Adrenal gland (tissue), 5 donors: ENCODE data around the gene TPCN1.

Experiments
- POLR2A ChIP-seq, 2 donors: fragments of 450-650 bp; IDR thresholded peaks; one replicate each; pipeline ENCODE4 v1.6.1; 2017; ENCODE audit warnings: antibody characterized with exemption in 2 of 2, mild to moderate bottlenecking in 2 of 2, moderate library complexity in 1 of 2
- TF ChIP-seq, protein P1 (sequence below), 6 experiments: fragments of 450-650 bp in 4 of 6; fragments of 200-600 bp in 2 of 6; sonication (generic) in 1 of 6; IDR thresholded peaks; 1 replicate in 5 of 6; 2 replicates in 1 of 6; pipeline versions ENCODE4 v1.5.1 to v1.8.0; 2016 to 2021; ENCODE audit warnings: antibody characterized with exemption in 6 of 6, mild to moderate bottlenecking in 2 of 6, moderate library complexity in 1 of 6
- donor health status: DM: no; HTN: no; CAD: no.

DNA sequence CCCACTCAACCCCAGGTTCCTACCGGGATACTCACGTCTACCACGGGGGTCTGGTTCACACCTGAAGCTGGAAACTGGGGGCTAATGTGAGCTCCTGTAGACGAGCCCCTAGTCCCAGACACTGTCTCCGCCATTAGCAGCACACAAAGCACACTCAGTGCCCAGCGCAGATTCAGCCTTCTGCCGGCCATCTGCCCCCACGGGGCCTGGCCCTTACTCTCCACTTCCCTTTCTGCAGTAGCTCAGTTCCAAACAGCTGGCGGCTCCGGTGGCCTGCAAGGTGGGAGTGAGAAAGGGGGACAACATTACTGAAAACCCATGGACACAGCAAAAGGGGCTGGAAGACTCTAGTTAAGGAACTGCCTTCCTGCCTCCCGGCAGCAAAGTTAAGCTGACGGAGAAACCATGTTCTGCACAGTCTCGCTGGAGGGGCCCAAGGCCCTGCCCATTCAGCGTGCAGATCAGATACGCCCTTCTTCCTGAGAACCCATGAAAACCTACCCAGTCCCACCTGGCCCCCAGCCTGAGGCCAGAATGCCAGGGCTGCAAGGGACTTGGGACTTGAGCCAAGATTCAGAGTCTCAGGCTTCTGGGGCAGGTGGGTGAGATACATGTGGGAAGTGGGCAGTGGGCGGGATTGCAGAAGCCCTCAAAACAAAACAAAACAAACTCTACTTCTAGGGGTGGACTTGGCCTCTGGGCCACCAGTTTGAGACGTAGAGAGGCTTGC lies 111.6 kb downstream of the TPCN1 start:
- TF ChIP-seq POLR2A (IDR thresholded peaks at IDR 0.05), result no peak
- TF ChIP-seq, protein P1, sequence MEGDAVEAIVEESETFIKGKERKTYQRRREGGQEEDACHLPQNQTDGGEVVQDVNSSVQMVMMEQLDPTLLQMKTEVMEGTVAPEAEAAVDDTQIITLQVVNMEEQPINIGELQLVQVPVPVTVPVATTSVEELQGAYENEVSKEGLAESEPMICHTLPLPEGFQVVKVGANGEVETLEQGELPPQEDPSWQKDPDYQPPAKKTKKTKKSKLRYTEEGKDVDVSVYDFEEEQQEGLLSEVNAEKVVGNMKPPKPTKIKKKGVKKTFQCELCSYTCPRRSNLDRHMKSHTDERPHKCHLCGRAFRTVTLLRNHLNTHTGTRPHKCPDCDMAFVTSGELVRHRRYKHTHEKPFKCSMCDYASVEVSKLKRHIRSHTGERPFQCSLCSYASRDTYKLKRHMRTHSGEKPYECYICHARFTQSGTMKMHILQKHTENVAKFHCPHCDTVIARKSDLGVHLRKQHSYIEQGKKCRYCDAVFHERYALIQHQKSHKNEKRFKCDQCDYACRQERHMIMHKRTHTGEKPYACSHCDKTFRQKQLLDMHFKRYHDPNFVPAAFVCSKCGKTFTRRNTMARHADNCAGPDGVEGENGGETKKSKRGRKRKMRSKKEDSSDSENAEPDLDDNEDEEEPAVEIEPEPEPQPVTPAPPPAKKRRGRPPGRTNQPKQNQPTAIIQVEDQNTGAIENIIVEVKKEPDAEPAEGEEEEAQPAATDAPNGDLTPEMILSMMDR (IDR thresholded peaks at IDR 0.05), result no peak
